MM.1S (cell line): ENCODE results near the gene YBX2.

Source experiments
- DNase-seq: peaks from one replicate; pipeline ENCODE4 v3.0.0-alpha.2; 2015
- H2AFZ ChIP-seq: fragments of 300-600 bp; sonication (generic); 2 replicates; pipeline ENCODE4 v1.6.0; 2016; ENCODE audit warnings: antibody characterized with exemption, low read length
- H3F3A ChIP-seq: fragments of 300-600 bp; sonication (generic); 2 replicates; pipeline ENCODE4 v1.6.1; 2016; ENCODE audit warnings: mild to moderate bottlenecking, antibody characterized with exemption, low read length, moderate library complexity, mixed read lengths; ENCODE audit not compliant: insufficient read depth
- H3K27ac ChIP-seq: fragments of 300-600 bp; sonication (generic); 2 replicates; pipeline ENCODE4 v1.5.1; 2016; ENCODE audit warnings: mild to moderate bottlenecking, low read length
- H3K27me3 ChIP-seq: fragments of 300-600 bp; sonication (generic); replicated peaks from 2 replicates; pipeline ENCODE4 v1.6.0; 2016; ENCODE audit warnings: low read length; ENCODE audit not compliant: insufficient read depth
- H3K36me3 ChIP-seq: fragments of 300-600 bp; sonication (generic); replicated peaks from 2 replicates; pipeline ENCODE4 v1.6.1; 2016; ENCODE audit warnings: mild to moderate bottlenecking, low read length, mixed read lengths; ENCODE audit not compliant: insufficient read depth
- H3K4me1 ChIP-seq: fragments of 300-600 bp; sonication (generic); 2 replicates; pipeline ENCODE4 v1.6.1; 2016; ENCODE audit warnings: low read length, mixed read lengths
- H3K4me2 ChIP-seq: fragments of 300-600 bp; sonication (generic); 2 replicates; pipeline ENCODE4 v1.6.0; 2016; ENCODE audit warnings: low read depth, low read length
- H3K4me3 ChIP-seq: fragments of 300-600 bp; sonication (generic); 2 replicates; pipeline ENCODE4 v1.5.1; 2016; ENCODE audit warnings: low read length, mixed read lengths
- H3K79me2 ChIP-seq: fragments of 300-600 bp; sonication (generic); 2 replicates; pipeline ENCODE4 v1.6.1; 2016; ENCODE audit warnings: mixed run types, low read length, mixed read lengths
- H3K9ac ChIP-seq: fragments of 300-600 bp; sonication (generic); 2 replicates; pipeline ENCODE4 v1.6.1; 2016; ENCODE audit warnings: low read length, mixed read lengths
- H3K9me2 ChIP-seq: fragments of 300-600 bp; sonication (generic); replicated peaks from 2 replicates; pipeline ENCODE4 v1.6.1; 2016; ENCODE audit warnings: mild to moderate bottlenecking, low read length, mixed read lengths; ENCODE audit not compliant: insufficient read depth
- H3K9me3 ChIP-seq: fragments of 300-600 bp; sonication (generic); replicated peaks from 2 replicates; pipeline ENCODE4 v1.6.1; 2016; ENCODE audit warnings: mild to moderate bottlenecking, low read length, mixed read lengths; ENCODE audit not compliant: insufficient read depth
- H4K20me1 ChIP-seq: fragments of 300-600 bp; sonication (generic); 2 replicates; pipeline ENCODE4 v1.6.1; 2016; ENCODE audit warnings: mild to moderate bottlenecking, low read length, moderate library complexity, mixed read lengths; ENCODE audit not compliant: insufficient read depth
- EZH2 ChIP-seq: fragments of 300-600 bp; sonication (generic); optimal IDR thresholded peaks from 2 replicates; pipeline ENCODE3; 2017; ENCODE audit warnings: low read depth, mild to moderate bottlenecking, antibody characterized with exemption, low read length, mixed read lengths
- EZH2phosphoT487 ChIP-seq: fragments of 300-600 bp; sonication (generic); IDR thresholded peaks from 2 replicates; pipeline ENCODE4 v1.6.1; 2018; ENCODE audit warnings: antibody characterized with exemption, low read length
- TF ChIP-seq, protein P1 (sequence below): fragments of 300-600 bp; sonication (generic); IDR thresholded peaks from 2 replicates; pipeline ENCODE4 v1.5.1; 2016; ENCODE audit warnings: antibody characterized with exemption, low read length, mixed read lengths

YBX2 gene

DNA sequence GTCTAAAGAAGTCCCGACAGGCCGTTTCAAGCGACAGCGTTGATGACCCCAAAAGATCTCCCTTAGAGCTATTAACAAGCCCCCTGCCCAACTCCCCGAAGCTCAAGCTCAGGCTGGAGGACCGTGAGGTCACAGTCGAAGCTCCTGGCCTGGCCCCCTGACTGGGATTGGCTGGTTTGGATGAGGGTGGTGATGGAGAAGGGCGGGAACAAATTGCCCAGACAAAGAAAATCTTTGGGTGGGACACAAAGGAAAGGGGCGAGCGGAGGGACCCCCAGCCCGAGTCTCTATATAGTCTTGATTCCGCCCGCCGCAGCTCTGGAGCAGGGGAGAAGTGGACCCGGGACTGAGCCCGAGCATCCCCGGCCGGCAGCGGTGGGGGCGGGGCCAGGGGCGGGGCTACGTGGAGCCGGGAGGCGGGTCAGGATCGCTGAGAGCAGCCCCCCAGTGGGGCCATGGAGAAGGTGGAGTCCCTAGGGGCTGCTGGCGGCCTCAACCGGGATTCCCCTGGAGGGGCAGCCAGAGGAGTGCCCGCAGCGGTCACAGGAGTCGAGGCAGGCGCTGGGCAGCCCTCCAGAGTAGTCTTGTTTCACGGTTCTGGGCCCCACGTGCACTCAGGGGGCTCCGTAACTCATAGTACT lies 35.7 kb upstream of the YBX2 start:
- Histone ChIP-seq H3K27me3 (no peaks in the 10 kb centered on the region), H3K79me2 (peaks cover 18% of the 10 kb centered on the region), H4K20me1 (no peaks in the 10 kb centered on the region), H3K4me3 (peak overlapping the region; percentile 98), H3K9me2 (no peaks in the 10 kb centered on the region), H2AFZ (peak overlapping the region; percentile 93), H3K9me3 (no peaks in the 10 kb centered on the region), H3K27ac (peak overlapping the region; percentile 82), H3K9ac (peak overlapping the region; percentile 88; the same call in 1 of the 2 replicates), H3K4me1 (peaks cover 19% of the 10 kb centered on the region), H3K36me3 (no peaks in the 10 kb centered on the region), H3K4me2 (peak overlapping the region; percentile 82), H3F3A (peaks cover 9% of the 10 kb centered on the region)
- DNase-seq = peak; percentile 83
- TF ChIP-seq, protein P1, sequence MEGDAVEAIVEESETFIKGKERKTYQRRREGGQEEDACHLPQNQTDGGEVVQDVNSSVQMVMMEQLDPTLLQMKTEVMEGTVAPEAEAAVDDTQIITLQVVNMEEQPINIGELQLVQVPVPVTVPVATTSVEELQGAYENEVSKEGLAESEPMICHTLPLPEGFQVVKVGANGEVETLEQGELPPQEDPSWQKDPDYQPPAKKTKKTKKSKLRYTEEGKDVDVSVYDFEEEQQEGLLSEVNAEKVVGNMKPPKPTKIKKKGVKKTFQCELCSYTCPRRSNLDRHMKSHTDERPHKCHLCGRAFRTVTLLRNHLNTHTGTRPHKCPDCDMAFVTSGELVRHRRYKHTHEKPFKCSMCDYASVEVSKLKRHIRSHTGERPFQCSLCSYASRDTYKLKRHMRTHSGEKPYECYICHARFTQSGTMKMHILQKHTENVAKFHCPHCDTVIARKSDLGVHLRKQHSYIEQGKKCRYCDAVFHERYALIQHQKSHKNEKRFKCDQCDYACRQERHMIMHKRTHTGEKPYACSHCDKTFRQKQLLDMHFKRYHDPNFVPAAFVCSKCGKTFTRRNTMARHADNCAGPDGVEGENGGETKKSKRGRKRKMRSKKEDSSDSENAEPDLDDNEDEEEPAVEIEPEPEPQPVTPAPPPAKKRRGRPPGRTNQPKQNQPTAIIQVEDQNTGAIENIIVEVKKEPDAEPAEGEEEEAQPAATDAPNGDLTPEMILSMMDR = no peak
- TF ChIP-seq EZH2phosphoT487 (no peak), EZH2 (no peak)

- peak overlapping the region; percentile 98 for H3K4me3 ChIP-seq
- H3K4me1 ChIP-seq = peaks cover 19% of the 10 kb centered on the region
- no peaks in the 10 kb centered on the region for H4K20me1 ChIP-seq
- peak; percentile 99 for DNase-seq
- no peaks in the 10 kb centered on the region for H3K36me3 ChIP-seq
- H3K79me2 ChIP-seq = peaks cover 18% of the 10 kb centered on the region
- peaks cover 9% of the 10 kb centered on the region for H3F3A ChIP-seq
- peak overlapping the region; percentile 88 for H3K9ac ChIP-seq
- peak overlapping the region; percentile 82 for H3K27ac ChIP-seq
- H3K9me3 ChIP-seq = no peaks in the 10 kb centered on the region
- no peaks in the 10 kb centered on the region for H3K9me2 ChIP-seq
- H3K27me3 ChIP-seq = no peaks in the 10 kb centered on the region
- TF ChIP-seq EZH2 (no peak), EZH2phosphoT487 (no peak)
- peak overlapping the region; percentile 93 for H2AFZ ChIP-seq
- peak overlapping the region; percentile 82 for H3K4me2 ChIP-seq
Observed at GRCh38 chr17:7329374-7329996, 35.0 kb upstream of the YBX2 start.

GRCh38 chr17:7328840-7329373 lies 34.5 kb upstream of the YBX2 start, which contains the start of gene NEURL4:
Gene NEURL4 (minus strand): TSS chr17:7329335. CDS start chr17:7329312, 23 bp downstream.
- H3K27me3 ChIP-seq = no peaks in the 10 kb centered on the region
- DNase-seq = peak; percentile 28
- TF ChIP-seq, protein P1 = peak; percentile 15; the same call in 1 of the 2 replicates
- TF ChIP-seq EZH2phosphoT487 = no peak

More at GRCh38 chr17:7328840-7329373, 34.5 kb upstream of the YBX2 start, which contains the start of gene NEURL4:
- H2AFZ ChIP-seq = peak within 1 kb of the TSS; percentile 93
- no peaks in the 10 kb centered on the region for H4K20me1 ChIP-seq
- peak within 1 kb of the TSS; percentile 98 for H3K4me3 ChIP-seq
- H3K9me3 ChIP-seq = no peaks in the 10 kb centered on the region
- H3K36me3 ChIP-seq = no peaks in the 10 kb centered on the region
- peaks cover 9% of the 10 kb centered on the region for H3F3A ChIP-seq
- H3K9ac ChIP-seq = peak within 1 kb of the TSS; percentile 88
- peaks cover 18% of the 10 kb centered on the region for H3K79me2 ChIP-seq
- H3K4me1 ChIP-seq = peaks cover 19% of the 10 kb centered on the region
- H3K27ac ChIP-seq = peak within 1 kb of the TSS; percentile 82
- H3K9me2 ChIP-seq = no peaks in the 10 kb centered on the region
- H3K4me2 ChIP-seq = peak within 1 kb of the TSS; percentile 96
